ENCODE measurements around the gene IPP.
"Not testable (repeated sequence)": the region's sequence is repeated elsewhere in the genome, so short reads cannot be mapped to it uniquely, and the experiment has no call there.

Gene IPP

GRCh38 chr1:45679123-45679522 is 71.3 kb downstream of the IPP start:
- no peak for DNase-seq

GRCh38 chr1:45678489-45678888 is 72.0 kb downstream of the IPP start:
- DNase-seq, result no peak

- no peak for DNase-seq
Observed at GRCh38 chr1:45677751-45678245, 72.7 kb downstream of the IPP start.

- not testable (repeated sequence) for DNase-seq
Observed at GRCh38 chr1:45676553-45676952, 73.9 kb downstream of the IPP start.

- no peak for DNase-seq
Observed at GRCh38 chr1:45674478-45674877, 76.0 kb downstream of the IPP start.

- DNase-seq, result peak; percentile 36
Observed at GRCh38 chr1:45673956-45674355, 76.5 kb downstream of the IPP start.

GRCh38 chr1:45669859-45670655 is 80.4 kb downstream of the IPP start:
- peak; percentile 60 for DNase-seq

GRCh38 chr1:45669379-45669778 is 81.1 kb downstream of the IPP start:
- DNase-seq, result peak; percentile 38

- no peak for DNase-seq
Observed at GRCh38 chr1:45668526-45668925, 81.9 kb downstream of the IPP start.

GRCh38 chr1:45667321-45668111 is 82.9 kb downstream of the IPP start:
- DNase-seq, result no peak

- no peak for DNase-seq
Observed at GRCh38 chr1:45666836-45667235, 83.6 kb downstream of the IPP start.

GRCh38 chr1:45660336-45660735 is 90.1 kb downstream of the IPP start:
- no peak for DNase-seq

- no peak for DNase-seq
Observed at GRCh38 chr1:45659222-45659621, 91.2 kb downstream of the IPP start.

- no peak for DNase-seq
Observed at GRCh38 chr1:45658171-45658570, 92.3 kb downstream of the IPP start.

GRCh38 chr1:45656573-45657226 is 93.8 kb downstream of the IPP start:
- no peak for DNase-seq

- DNase-seq, result peak; percentile 28
Observed at GRCh38 chr1:45654540-45655280, 95.7 kb downstream of the IPP start.

All from fibroblast of skin of right quadriceps (primary cell).